Measurements from ENCODE around the gene DEXI. TPM values are rescaled to one million over a fixed set of nuclear protein-coding genes. Genes with fewer than 3 reads are reported as not detected.

The DEXI gene
- total RNA-seq, 1 donor from 2014 or later: 37.2 TPM

- H3K36me3 Mint-ChIP-seq (ENCODE audit: low read depth): no peaks in the 10 kb centered on the region
- no peak for TF ChIP-seq CTCF (IDR thresholded peaks at IDR 0.05)
- no peak overlapping the region for H3K27ac Mint-ChIP-seq (ENCODE audit: unreplicated experiment)
Observed at GRCh38 chr16:10951026-10951425, 8.8 kb upstream of the DEXI start.

GRCh38 chr16:10950393-10950792 lies 8.1 kb upstream of the DEXI start:
- Mint-ChIP-seq H3K27me3 (ENCODE audit: low read depth) (no peaks in the 10 kb centered on the region), H3K27ac (ENCODE audit: unreplicated experiment) (no peak overlapping the region), H3K36me3 (ENCODE audit: low read depth) (no peaks in the 10 kb centered on the region), H3K4me1 (ENCODE audit: low read depth) (peaks cover 53% of the 10 kb centered on the region), H3K4me3 (ENCODE audit: unreplicated experiment) (no peak overlapping the region), H3K9me3 (ENCODE audit: low read depth) (no peaks in the 10 kb centered on the region)
- TF ChIP-seq CTCF (IDR thresholded peaks at IDR 0.05): no peak
- no peak for DNase-seq (ENCODE audit: low spot score)

More at GRCh38 chr16:10951026-10951425, 8.8 kb upstream of the DEXI start:
- Mint-ChIP-seq H3K4me1 (ENCODE audit: low read depth) (peaks cover 46% of the 10 kb centered on the region), H3K27me3 (ENCODE audit: low read depth) (no peaks in the 10 kb centered on the region), H3K4me3 (ENCODE audit: unreplicated experiment) (no peak overlapping the region), H3K9me3 (ENCODE audit: low read depth) (no peaks in the 10 kb centered on the region)
- no peak for DNase-seq (ENCODE audit: low spot score)

GRCh38 chr16:10949424-10949970 lies 7.2 kb upstream of the DEXI start:
- no peak overlapping the region for H3K4me3 Mint-ChIP-seq (ENCODE audit: unreplicated experiment)
- no peak for TF ChIP-seq CTCF (IDR thresholded peaks at IDR 0.05)
- H3K36me3 Mint-ChIP-seq (ENCODE audit: low read depth): no peaks in the 10 kb centered on the region
- H3K27me3 Mint-ChIP-seq (ENCODE audit: low read depth): no peaks in the 10 kb centered on the region
- H3K9me3 Mint-ChIP-seq (ENCODE audit: low read depth): no peaks in the 10 kb centered on the region
- H3K4me1 Mint-ChIP-seq (ENCODE audit: low read depth): peaks cover 59% of the 10 kb centered on the region
- DNase-seq (ENCODE audit: low spot score): no peak
- peak overlapping the region; percentile 35 for H3K27ac Mint-ChIP-seq (ENCODE audit: unreplicated experiment)

GRCh38 chr16:10947211-10947787 lies 5.0 kb upstream of the DEXI start:
- TF ChIP-seq CTCF (IDR thresholded peaks at IDR 0.05): no peak
- H3K27ac Mint-ChIP-seq (ENCODE audit: unreplicated experiment): peak overlapping the region; percentile 9
- no peak for DNase-seq (ENCODE audit: low spot score)
- H3K4me3 Mint-ChIP-seq (ENCODE audit: unreplicated experiment): no peak overlapping the region
- peaks cover 74% of the 10 kb centered on the region for H3K4me1 Mint-ChIP-seq (ENCODE audit: low read depth)
- no peaks in the 10 kb centered on the region for H3K9me3 Mint-ChIP-seq (ENCODE audit: low read depth)
- no peaks in the 10 kb centered on the region for H3K27me3 Mint-ChIP-seq (ENCODE audit: low read depth)
- H3K36me3 Mint-ChIP-seq (ENCODE audit: low read depth): no peaks in the 10 kb centered on the region

- H3K4me1 Mint-ChIP-seq (ENCODE audit: low read depth): peaks cover 72% of the 10 kb centered on the region
- peak overlapping the region; percentile 14 for H3K27ac Mint-ChIP-seq (ENCODE audit: unreplicated experiment)
- H3K27me3 Mint-ChIP-seq (ENCODE audit: low read depth): no peaks in the 10 kb centered on the region
- no peak for DNase-seq (ENCODE audit: low spot score)
- no peak for TF ChIP-seq CTCF (IDR thresholded peaks at IDR 0.05)
- peak overlapping the region; percentile 83 for H3K4me3 Mint-ChIP-seq (ENCODE audit: unreplicated experiment)
- no peaks in the 10 kb centered on the region for H3K9me3 Mint-ChIP-seq (ENCODE audit: low read depth)
- no peaks in the 10 kb centered on the region for H3K36me3 Mint-ChIP-seq (ENCODE audit: low read depth)
Observed at GRCh38 chr16:10946308-10946707, 4.0 kb upstream of the DEXI start.
